Head of caudate nucleus (tissue), 42 donors: ENCODE results near the gene CGNL1.
A peak's percentile ranks its signal among the peaks of the same experiment; 100 is the strongest.

ENCODE experiments used
- DNase-seq, 42 donors: peaks; one replicate each; pipeline versions ENCODE4 v3.0.0 to v3.0.0-alpha.2; 2020 to 2021; ENCODE audit warnings: mixed read lengths in 7 of 42
- intact Hi-C: fragments of 100-400 bp; cut with DNase I; formaldehyde crosslinking; loops from one replicate; pipeline ENCODE4 v1.15.0; 2022

CGNL1 gene

DNA sequence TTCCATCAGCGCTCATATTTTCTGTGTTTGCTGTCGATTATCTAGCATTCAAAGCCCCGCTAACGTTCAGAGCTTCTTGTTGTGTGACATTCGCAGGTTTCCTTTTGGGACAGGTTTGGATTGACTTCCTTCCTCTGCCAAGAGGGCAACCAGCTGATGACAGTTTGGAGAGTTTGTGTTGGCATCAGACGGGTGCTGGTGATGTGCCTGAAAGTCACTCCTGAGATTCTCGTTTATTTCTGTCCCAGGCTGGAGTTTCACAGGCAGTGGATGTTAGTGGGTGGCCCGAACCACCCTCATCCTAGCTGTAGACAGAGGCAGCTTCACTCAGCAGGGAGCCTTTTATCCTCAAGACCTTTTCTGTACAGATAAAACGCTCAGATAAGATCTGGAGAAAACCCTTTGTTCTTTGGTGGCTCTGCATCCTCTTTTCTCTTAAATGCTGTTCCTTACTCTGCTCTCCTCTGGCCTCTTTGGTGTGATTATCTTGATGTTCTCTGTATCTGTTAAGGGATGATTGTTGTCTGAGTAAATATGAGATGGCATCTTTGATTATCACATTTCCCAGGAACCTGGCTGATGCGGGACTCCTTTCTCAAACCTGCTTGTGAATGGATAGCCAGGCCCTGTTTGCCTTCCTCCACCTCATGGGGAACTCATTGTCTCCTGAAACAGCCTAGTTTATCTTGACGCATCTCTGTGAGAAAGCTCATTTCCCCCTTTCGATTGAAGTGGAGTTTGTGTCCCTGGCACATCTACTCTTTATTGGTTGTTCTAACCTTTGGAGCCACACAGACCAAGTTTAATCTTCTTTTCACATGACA is 35.9 kb downstream of the CGNL1 start:
- DNase-seq: no peak
- intact Hi-C loops: no loop called here

- no peak for DNase-seq
- intact Hi-C loops: no loop called here
Observed at GRCh38 chr15:57415602-57416001, 39.3 kb downstream of the CGNL1 start.

- no peak for DNase-seq
- intact Hi-C loops: no loop called here
Observed at GRCh38 chr15:57418635-57419034, 42.3 kb downstream of the CGNL1 start.

DNA sequence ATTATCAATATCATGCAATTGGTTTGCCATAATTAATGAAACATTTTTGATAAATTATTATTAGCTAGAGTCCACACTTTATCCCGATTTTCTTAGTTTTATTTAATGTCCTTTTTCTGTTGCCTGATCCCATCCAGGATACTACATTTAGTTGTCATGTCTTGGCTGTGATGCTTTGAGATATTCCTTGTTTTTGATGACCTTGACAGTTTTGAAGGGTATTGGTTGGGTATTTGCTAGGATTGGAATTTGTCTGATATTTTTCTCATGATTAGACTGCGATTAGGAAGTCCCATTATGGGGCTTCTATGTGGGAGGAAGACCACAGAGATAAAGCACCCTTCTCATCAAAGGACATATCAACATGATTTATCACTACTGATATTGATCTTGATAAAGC is 43.0 kb downstream of the CGNL1 start:
- intact Hi-C loops: no loop called here
- no peak for DNase-seq

- no peak for DNase-seq
- intact Hi-C loops: no loop called here
Observed at GRCh38 chr15:57421110-57421509, 44.8 kb downstream of the CGNL1 start.

DNA sequence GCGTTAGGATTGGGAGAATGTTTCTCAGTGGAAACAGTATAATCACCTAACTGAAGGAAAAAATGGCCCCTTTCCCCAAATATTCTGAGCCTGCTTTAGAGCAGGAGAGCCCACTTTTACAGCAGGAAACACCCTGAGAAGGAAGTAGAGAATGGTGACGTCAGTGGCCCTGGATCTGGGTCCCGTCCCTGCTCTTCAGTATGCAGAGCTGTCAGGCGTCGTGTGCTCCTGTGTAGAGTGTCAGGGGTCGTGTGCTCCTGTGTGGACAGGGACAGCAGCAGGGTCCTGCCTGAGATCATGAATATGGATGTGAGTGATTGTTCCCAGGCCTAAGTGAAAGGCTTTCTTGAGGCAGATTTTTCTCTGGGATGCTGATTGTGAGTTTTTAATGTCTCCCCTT is 45.2 kb downstream of the CGNL1 start:
- no peak for DNase-seq
- intact Hi-C loops: no loop called here

GRCh38 chr15:57422113-57422754 is 45.9 kb downstream of the CGNL1 start:
- intact Hi-C loops: no loop called here
- no peak for DNase-seq

DNA sequence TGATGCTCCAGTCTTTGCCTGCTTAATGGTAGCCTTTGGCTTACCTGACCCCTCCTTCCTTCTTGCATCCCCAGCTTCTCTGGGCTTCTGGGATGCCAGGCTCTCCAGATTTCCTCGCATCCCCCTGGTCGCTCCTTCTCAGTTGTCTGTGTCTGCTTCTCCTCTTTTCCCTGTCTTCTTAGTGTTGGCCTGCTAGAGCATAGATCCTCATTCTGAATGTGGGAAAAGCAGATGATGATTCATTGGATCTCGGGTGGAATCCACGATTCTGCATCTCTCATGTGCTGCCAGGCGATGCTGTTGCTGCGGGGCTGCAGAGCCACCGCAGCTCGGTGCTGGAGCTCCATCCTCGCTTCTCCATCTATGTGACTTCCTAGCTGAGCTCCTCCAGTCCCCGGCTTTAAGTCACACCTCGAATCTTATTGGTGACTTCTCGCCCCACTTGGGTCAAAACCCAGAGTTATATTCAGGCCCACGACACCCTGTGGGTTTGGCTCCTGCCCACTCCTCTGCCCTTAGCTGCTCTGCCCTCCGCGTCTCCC is 47.4 kb downstream of the CGNL1 start:
- no peak for DNase-seq

DNA sequence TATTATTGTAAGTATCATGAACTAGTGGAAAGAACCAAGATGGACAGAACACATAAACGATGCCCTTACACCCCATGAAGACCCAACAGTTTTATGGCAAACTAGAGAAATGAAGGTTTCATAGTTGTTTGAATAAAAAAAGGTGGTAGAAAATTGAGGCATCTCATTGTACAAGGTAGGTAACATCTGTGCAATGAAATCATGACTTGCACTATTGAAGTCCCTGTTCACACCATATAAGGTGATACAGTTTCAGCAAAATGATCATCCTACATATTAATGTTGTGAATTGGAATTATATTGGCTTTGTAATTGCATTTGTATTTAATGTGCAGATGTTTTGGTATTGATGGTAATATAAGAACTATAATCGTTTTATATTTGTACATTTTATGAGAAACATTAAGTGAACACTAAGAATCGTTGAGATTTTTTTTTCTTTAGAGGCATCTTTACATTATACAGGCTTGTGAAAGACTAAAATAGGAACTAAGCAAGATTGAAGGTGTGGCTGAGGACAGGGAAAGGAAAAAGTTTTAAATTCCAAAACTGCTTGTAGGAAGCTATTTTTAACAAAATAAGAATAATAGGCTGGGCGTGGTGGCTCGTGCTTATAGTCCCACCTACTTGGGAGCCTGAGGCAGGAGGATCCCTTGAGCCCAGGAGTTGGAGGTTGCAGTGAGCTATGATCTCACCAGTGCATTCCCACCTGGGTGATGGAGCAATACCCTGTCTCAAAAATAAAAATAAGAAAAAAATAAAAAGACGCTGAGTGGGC is 48.5 kb downstream of the CGNL1 start:
- intact Hi-C loops: no loop called here
- DNase-seq: no peak

More for the DNA sequence above, 47.4 kb downstream of the CGNL1 start:
- intact Hi-C loops: no loop called here

DNA sequence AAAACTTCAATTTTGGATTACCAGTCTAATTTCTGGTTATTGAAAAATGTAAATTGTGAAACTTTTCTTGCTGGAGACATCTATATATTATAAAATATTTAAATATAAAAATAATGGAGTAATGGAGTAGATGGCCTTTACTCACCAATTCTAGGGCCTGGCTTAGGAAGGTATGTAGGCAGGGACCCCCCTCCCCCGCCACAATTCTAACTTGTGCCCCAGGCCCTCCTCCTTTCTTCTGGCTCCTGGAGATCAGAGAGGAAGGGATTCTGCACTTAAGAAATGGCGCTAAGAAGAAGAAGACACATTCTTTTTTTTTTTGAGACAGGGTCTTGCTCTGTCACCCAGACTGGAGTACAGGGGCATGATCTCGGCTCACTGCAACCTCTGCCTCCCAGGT is 49.5 kb downstream of the CGNL1 start:
- no peak for DNase-seq
- intact Hi-C loops: no loop called here

- intact Hi-C loops: no loop called here
- peak in 1 of 42 donors; percentile 63 for DNase-seq
Observed at GRCh38 chr15:57427367-57427821, 51.1 kb downstream of the CGNL1 start.

DNA sequence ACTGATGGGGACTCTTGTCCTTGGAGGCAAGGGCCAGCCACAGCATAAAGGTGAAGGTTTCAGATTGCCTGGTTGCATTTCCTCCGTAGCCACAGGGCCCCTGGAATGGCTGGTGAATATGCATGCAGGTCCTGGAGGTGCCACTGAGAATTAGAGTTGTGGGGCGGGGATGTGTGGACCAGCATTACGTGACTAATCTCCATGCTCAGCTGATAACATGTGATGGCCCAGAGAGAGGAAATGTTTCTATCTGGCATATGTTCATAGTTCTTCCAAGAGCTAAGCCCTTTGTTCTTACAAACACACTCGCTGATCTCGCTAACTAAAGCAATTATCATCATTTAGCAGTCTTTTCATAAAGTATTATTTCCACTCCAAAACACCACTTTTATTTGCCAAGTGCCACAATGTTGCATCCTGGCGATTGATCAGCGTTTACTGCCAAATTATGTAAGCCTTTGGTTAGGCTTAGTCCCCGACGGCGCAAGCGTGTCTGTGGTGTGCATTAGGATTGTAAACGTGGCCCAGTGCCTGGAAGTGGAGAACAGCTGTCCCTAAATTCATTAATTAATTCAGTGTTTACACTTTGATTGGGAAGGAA is 55.9 kb downstream of the CGNL1 start:
- DNase-seq: peak in 12 of 42 donors; percentile 4 to 55 (median 23)
- intact Hi-C loops: no loop called here

DNA sequence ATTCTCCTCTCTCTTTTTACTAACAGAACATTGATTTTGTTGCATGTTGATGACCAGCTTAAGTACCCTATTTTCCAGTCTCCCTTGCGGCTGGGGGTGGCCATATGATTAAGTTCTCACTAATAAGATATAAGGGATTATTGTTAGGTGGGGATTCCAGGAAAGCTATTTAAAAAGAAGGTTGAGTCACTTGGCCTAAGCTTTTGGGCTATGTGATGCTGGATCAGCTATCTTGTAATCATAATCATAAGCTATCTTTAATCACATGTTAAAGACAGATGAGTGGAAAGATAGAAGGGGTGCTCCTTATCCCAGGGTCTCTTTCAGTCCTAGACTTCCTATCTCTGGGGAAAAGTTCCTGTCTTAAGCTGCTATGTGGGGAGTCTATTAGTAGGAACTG is 59.9 kb downstream of the CGNL1 start:
- DNase-seq: no peak
- intact Hi-C loops: no loop called here

GRCh38 chr15:57436961-57437360 is 60.7 kb downstream of the CGNL1 start:
- peak in 2 of 42 donors; percentile 10 to 42 for DNase-seq
- intact Hi-C loops: no loop called here

DNA sequence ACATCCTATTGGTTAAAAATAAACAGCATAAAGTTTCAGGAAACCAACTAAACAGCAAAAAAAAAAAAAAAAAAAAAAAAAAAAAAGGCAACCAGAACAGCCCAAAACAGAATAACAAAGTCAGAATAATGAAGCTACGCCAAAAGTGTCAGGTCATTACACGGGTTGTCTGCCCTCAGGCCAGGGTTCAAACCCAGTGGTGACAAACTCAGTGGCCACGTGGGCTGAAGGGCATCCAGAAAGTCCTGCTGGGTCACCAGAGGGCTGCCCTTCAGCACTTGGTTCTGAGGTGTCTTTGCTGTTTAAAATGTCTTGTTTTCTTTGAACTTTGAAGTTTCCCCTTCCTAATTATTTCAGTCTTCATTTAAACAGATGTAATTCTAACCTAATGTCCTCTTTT is 61.3 kb downstream of the CGNL1 start:
- no peak for DNase-seq
- intact Hi-C loops: no loop called here

GRCh38 chr15:57438166-57438565 is 61.9 kb downstream of the CGNL1 start:
- intact Hi-C loops: no loop called here

GRCh38 chr15:57439128-57440027 is 63.1 kb downstream of the CGNL1 start:
- no peak for DNase-seq
- intact Hi-C loops: no loop called here

More at GRCh38 chr15:57438166-57438565, 61.9 kb downstream of the CGNL1 start:
- no peak for DNase-seq

GRCh38 chr15:57440167-57440566 is 63.9 kb downstream of the CGNL1 start:
- intact Hi-C loops: no loop called here
- DNase-seq: peak in 1 of 42 donors; percentile 14
